CD4-positive, CD25-positive, alpha-beta regulatory T cell (primary cell): ENCODE data around the gene ARHGAP20. TPM values are rescaled to one million over a fixed set of nuclear protein-coding genes. Genes with fewer than 3 reads are reported as not detected.
A peak's percentile ranks its signal among the peaks of the same experiment; 100 is the strongest.

Experiments used
- ATAC-seq, 2 donors: fragments of 150-1000 bp; cut with Tn5 transposase; one replicate each; pipeline ENCODE4 v1.10.0; 2021; ENCODE audit warnings: low read depth in 2 of 2, moderate number of reproducible peaks in 2 of 2, moderate library complexity in 1 of 2
- DNase-seq, 3 donors: peaks; one replicate each; pipeline versions ENCODE4 v3.0.0 to v3.0.0-alpha.2; 2012 to 2022; ENCODE audit warnings: mixed read lengths in 1 of 3
- H3K27ac ChIP-seq: one replicate; pipeline ENCODE4 v1.7.0; 2013; ENCODE audit warnings: mild to moderate bottlenecking, low read length; ENCODE audit not compliant: insufficient read depth, poor library complexity, severe bottlenecking
- H3K27me3 ChIP-seq: one replicate; pipeline ENCODE4 v1.7.0; 2013; ENCODE audit warnings: low read length; ENCODE audit not compliant: control insufficient read depth, insufficient read depth
- H3K36me3 ChIP-seq: one replicate; pipeline ENCODE4 v1.7.0; 2013; ENCODE audit warnings: mild to moderate bottlenecking, low read length, moderate library complexity; ENCODE audit not compliant: control insufficient read depth, insufficient read depth
- H3K4me1 ChIP-seq: 2 replicates; pipeline ENCODE4 v1.7.0; 2013; ENCODE audit warnings: mild to moderate bottlenecking, low read length; ENCODE audit not compliant: insufficient read depth, control insufficient read depth, poor library complexity, severe bottlenecking
- H3K4me3 ChIP-seq: one replicate; pipeline ENCODE4 v1.7.0; 2013; ENCODE audit warnings: low read depth, mild to moderate bottlenecking, low read length, moderate library complexity
- H3K9me3 ChIP-seq, 2 experiments: 1 replicate in 1 of 2; 2 replicates in 1 of 2; pipeline ENCODE4 v1.7.0; 2013; ENCODE audit warnings: low read length in 2 of 2, mild to moderate bottlenecking in 1 of 2, moderate library complexity in 1 of 2; ENCODE audit not compliant: control insufficient read depth in 2 of 2
- H3K27ac Mint-ChIP-seq, 3 donors: one replicate each; pipeline ENCODE4 v1.8.0; 2020 to 2022; ENCODE audit warnings: mild to moderate bottlenecking in 3 of 3, mixed read lengths in 3 of 3, moderate library complexity in 2 of 3
- H3K27me3 Mint-ChIP-seq: one replicate; pipeline ENCODE4 v1.8.0; 2022; ENCODE audit warnings: mild to moderate bottlenecking, mixed read lengths
- H3K36me3 Mint-ChIP-seq: one replicate; pipeline ENCODE4 v1.8.0; 2020; ENCODE audit warnings: mixed read lengths
- H3K4me1 Mint-ChIP-seq, 4 donors: one replicate each; pipeline ENCODE4 v1.8.0; 2020 to 2022; ENCODE audit warnings: mixed read lengths in 4 of 4, mild to moderate bottlenecking in 1 of 4
- H3K4me3 Mint-ChIP-seq, 4 donors: one replicate each; pipeline ENCODE4 v1.8.0; 2020 to 2022; ENCODE audit warnings: mild to moderate bottlenecking in 4 of 4, mixed read lengths in 4 of 4, moderate library complexity in 3 of 4
- H3K9me3 Mint-ChIP-seq, 7 donors: one replicate each; pipeline ENCODE4 v1.8.0; 2020 to 2022; ENCODE audit warnings: mixed read lengths in 7 of 7, mild to moderate bottlenecking in 3 of 7, moderate library complexity in 2 of 7
- polyA plus RNA-seq, 4 donors: library from polyadenylated mRNA; unstranded; fragments of 300-500 nt; fragmentation: Illumina TruSeq; gene quantifications; one replicate each; pipeline ENCODE4 v1.2.3, GENCODE V29; 2021
- total RNA-seq: library from RNA; stranded (reverse); gene quantifications from one replicate; pipeline ENCODE4 v1.2.3, GENCODE V29; 2022

The ARHGAP20 gene, protein sequence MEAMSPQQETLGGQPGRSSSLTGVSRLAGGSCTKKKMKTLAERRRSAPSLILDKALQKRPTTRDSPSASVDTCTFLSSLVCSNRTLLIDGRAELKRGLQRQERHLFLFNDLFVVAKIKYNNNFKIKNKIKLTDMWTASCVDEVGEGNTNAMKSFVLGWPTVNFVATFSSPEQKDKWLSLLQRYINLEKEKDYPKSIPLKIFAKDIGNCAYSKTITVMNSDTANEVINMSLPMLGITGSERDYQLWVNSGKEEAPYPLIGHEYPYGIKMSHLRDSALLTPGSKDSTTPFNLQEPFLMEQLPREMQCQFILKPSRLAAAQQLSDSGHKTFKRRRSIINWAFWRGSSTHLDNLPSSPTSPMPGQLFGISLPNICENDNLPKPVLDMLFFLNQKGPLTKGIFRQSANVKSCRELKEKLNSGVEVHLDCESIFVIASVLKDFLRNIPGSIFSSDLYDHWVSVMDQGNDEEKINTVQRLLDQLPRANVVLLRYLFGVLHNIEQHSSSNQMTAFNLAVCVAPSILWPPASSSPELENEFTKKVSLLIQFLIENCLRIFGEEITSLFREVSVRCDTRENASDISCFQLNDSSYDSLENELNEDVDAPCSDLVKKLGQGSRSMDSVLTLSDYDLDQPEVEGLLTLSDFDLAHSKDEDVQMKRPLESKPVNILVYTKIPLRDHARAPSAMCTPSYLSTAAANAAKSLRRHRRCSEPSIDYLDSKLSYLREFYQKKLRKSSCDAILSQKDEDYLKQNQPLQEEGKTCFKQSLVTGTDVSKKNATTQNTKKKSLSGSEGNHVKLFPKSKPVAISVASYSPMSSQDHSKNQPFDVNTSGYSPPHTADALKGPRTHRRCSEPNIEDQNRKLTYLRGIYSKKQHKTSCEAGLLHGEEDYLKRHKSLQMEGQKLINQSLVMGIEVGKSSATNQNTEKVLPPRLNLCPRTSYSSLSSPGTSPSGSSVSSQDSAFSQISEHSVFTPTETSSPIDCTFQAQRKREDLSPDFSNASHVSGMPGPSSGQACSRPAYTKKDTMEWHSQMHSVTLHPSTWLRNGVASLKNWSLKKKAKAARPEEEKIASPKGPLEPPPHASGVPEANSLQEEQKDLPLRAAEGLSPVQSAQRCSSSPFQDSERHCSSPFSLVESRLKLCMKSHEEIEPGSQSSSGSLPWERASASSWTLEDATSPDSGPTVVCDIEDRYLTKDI
- total RNA-seq (not detected), polyA plus RNA-seq (not detected)

DNA sequence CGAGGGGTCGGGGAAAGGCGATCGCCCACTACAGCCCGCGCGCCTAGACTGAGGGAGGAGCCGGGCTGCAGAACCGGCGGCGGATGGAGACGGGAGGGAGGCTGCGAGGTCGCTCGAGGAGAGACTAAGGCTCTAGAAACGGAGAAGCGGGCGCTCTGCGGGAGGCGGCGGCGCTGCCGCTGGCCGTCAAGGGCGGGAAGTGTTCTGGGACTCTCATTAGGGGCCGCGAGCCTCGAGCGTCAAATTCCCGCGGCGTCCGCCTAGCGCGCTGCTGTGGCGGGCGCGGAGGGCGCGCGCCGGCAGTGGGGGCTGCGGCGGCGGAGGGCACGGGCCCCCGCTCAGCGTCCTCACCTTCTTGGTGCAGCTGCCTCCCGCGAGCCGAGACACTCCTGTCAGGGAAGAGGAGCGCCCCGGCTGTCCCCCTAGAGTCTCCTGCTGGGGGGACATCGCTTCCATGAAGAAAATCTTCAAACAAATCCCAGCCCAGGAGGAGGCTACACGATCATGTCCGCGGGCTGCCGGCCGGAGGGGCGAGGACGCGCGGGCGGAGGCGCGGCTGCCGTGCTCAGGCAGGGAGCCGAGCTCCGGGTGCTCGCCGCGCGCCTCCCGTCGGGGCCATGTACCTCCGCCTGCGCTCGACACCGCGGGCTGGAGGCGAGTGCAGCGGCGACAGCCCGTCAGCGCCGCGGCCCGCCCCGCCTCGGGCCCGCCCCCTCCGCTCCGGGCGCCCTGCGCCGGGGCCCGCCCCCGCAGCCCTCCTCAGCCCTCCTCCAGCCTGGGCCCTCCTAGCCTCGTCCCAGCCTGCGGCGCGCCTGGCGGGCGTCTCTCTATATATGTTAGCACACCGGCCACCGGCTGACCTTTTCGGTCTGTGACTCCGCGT lies at the start of gene ARHGAP20:
Gene ARHGAP20, minus strand, starts transcription at position 662 of the 883 bp plus-strand sequence. Its CDS starts 206 bp downstream, at position 456.
- H3K36me3 ChIP-seq: no peaks in the 10 kb centered on the region
- DNase-seq (peak in 2 of 3 donors; percentile 2 to 43), ATAC-seq (peak; percentile 49 to 67)
- no peaks in the 10 kb centered on the region for H3K9me3 ChIP-seq
- peak within 1 kb of the TSS in 3 of 4 donors; percentile 16 to 69 (median 62) for H3K4me3 Mint-ChIP-seq
- peaks cover 49% of the 10 kb centered on the region for H3K27me3 Mint-ChIP-seq
- H3K4me3 ChIP-seq: no peak within 1 kb of the TSS
- peaks cover 19% of the 10 kb centered on the region for H3K4me1 ChIP-seq
- H3K9me3 Mint-ChIP-seq: peaks cover 0 to 7% (median 2%) of the 10 kb centered on the region in 7 donors
- peaks cover 0 to 22% (median 7%) of the 10 kb centered on the region in 4 donors for H3K4me1 Mint-ChIP-seq
- peaks cover 55% of the 10 kb centered on the region for H3K27me3 ChIP-seq
- H3K36me3 Mint-ChIP-seq: no peaks in the 10 kb centered on the region
- no peak within 1 kb of the TSS for H3K27ac ChIP-seq
- peak within 1 kb of the TSS in 1 of 3 donors; percentile 86 for H3K27ac Mint-ChIP-seq

DNA sequence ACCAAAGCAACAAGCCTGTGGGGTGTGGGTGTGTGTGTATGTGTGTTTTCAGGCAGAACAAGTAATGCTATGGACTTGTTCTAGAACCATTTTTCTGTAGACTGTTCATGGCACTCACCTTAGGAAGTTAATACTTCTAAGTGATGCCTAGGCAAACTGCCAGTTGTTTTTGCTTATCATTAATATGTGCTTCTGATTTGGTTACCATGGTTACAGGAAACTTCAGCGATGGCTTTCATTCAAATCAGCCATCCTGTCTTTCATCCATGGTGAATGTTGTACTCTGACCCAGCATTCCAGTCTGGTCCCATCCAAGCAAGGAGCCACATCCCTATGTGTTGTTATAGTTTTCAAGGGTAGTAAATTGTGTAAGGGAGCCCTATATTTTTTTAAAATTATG lies 49.8 kb upstream of the ARHGAP20 start:
- Mint-ChIP-seq H3K27ac (no peak overlapping the region), H3K36me3 (no peaks in the 10 kb centered on the region), H3K9me3 (peaks cover 0 to 3% (median 0%) of the 10 kb centered on the region in 7 donors), H3K4me1 (no peaks in the 10 kb centered on the region), H3K4me3 (no peak overlapping the region), H3K27me3 (peaks cover 4% of the 10 kb centered on the region)
- Histone ChIP-seq H3K27me3 (no peaks in the 10 kb centered on the region), H3K27ac (no peak overlapping the region), H3K4me1 (no peaks in the 10 kb centered on the region), H3K36me3 (no peaks in the 10 kb centered on the region), H3K9me3 (no peaks in the 10 kb centered on the region), H3K4me3 (no peak overlapping the region)
- DNase-seq (no peak), ATAC-seq (no peak)

DNA sequence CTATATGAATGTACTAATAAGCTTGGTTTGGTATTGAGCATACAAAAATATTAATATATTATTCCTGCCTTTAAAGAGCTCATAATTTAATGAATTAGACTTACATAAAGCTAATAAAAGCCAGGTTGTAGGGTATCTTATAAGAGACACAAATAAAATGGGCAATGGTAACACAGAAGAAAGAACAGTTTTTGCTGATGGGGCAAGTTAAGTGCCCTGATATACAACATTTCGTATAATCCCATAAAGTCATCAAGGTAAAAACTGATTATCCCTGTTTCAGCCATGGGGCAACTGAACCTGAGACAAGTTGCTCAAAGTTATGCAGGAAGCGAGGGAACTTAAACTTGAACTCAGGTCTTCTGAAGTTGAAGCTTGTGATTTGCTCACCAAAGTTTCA lies 48.9 kb upstream of the ARHGAP20 start:
- no peaks in the 10 kb centered on the region for H3K36me3 ChIP-seq
- Mint-ChIP-seq H3K4me1 (no peaks in the 10 kb centered on the region), H3K4me3 (no peak overlapping the region), H3K27me3 (peaks cover 4% of the 10 kb centered on the region), H3K36me3 (no peaks in the 10 kb centered on the region), H3K9me3 (peaks cover 0 to 3% (median 0%) of the 10 kb centered on the region in 7 donors), H3K27ac (no peak overlapping the region)
- no peaks in the 10 kb centered on the region for H3K4me1 ChIP-seq
- no peak for DNase-seq
- no peak overlapping the region for H3K4me3 ChIP-seq
- no peak overlapping the region for H3K27ac ChIP-seq
- H3K27me3 ChIP-seq: no peaks in the 10 kb centered on the region
- no peak for ATAC-seq
- no peaks in the 10 kb centered on the region for H3K9me3 ChIP-seq

DNA sequence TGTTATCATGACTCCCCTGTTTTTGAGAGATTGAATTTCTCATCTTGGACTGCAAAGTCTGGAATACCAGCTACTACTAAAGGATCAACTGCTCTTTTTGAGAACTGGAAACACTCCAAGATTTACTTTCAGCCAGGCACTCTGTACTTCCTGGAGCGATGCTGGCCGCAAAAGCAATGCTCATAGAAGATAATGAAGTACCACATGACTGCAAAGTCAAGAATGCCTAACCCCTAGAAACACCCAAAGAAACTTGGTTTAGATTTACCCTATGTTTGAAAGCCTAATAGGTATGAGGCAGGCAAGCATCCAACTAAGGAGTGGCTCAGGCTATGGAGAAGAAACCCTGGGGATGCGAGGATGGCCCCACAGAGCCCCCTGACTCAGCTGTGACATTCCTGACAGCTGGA lies 47.7 kb upstream of the ARHGAP20 start:
- Histone ChIP-seq H3K27ac (no peak overlapping the region), H3K36me3 (no peaks in the 10 kb centered on the region), H3K27me3 (no peaks in the 10 kb centered on the region), H3K4me3 (no peak overlapping the region), H3K4me1 (no peaks in the 10 kb centered on the region), H3K9me3 (no peaks in the 10 kb centered on the region)
- Mint-ChIP-seq H3K27ac (no peak overlapping the region), H3K4me1 (no peaks in the 10 kb centered on the region), H3K36me3 (no peaks in the 10 kb centered on the region), H3K9me3 (peaks cover 0 to 6% (median 0%) of the 10 kb centered on the region in 7 donors), H3K4me3 (no peak overlapping the region), H3K27me3 (peaks cover 4% of the 10 kb centered on the region)
- DNase-seq (no peak), ATAC-seq (no peak)

DNA sequence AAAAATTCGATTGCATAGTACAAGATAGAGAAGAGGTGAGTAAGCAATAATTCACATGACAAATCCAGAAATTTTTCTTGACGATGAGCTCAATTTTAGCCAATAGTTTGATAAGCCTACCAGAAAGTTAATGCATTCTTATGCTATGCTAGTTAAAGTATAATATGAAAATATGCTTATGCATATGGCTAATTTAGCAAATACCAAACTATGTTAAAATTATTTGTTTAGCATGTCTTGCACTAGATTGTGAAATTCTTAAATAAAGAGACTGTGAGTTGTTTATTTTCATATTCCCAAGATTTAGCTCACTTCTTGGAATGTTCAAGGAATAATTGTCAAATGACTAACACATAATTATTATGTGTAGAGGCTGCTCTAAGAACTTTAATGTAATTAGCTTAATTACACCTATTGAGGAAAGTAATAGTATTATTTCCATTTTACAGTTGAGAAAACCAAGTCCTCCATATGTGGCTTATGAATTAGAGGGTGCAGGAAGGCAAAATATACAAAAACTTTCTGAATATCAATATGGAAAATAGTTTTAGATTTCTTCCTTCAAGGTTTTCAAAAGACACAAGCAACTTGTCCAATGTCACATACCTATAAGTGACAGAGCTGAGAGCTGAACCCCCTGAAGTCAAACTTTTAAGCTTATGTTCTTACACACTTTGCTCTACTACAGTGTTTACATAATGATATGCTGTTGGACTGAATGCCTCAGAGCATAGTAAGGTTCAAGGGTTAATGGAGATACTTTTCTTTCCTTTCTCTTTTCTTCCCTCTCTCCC lies 45.9 kb upstream of the ARHGAP20 start:
- H3K4me3 ChIP-seq: no peak overlapping the region
- no peaks in the 10 kb centered on the region for H3K36me3 ChIP-seq
- no peak overlapping the region for H3K4me3 Mint-ChIP-seq
- peaks cover 4% of the 10 kb centered on the region for H3K27me3 Mint-ChIP-seq
- no peaks in the 10 kb centered on the region for H3K36me3 Mint-ChIP-seq
- no peak overlapping the region for H3K27ac Mint-ChIP-seq
- no peaks in the 10 kb centered on the region for H3K9me3 ChIP-seq
- H3K4me1 ChIP-seq: no peaks in the 10 kb centered on the region
- H3K27me3 ChIP-seq: no peaks in the 10 kb centered on the region
- peaks cover 0 to 8% (median under 1%) of the 10 kb centered on the region in 7 donors for H3K9me3 Mint-ChIP-seq
- H3K4me1 Mint-ChIP-seq: no peaks in the 10 kb centered on the region
- H3K27ac ChIP-seq: no peak overlapping the region
- DNase-seq: no peak
- no peak for ATAC-seq

DNA sequence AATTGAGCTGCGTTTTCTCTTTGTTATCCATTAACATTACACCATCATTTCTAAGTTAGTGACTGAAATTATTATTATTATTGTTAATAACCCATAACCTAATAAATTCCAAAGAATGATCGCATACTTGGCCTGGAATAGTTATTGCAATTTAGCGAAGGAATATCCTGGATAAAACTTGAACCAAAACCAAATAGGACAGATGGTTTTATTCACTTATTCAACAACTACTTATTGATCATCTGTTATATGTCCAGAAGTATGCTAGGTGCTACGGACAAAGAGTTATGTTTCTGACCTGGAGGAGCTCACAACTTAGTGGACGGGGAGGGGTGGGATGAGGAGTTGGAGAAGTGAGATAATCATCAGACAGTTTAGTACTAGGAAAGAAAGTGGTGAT lies 44.8 kb upstream of the ARHGAP20 start:
- H3K4me1 Mint-ChIP-seq: no peaks in the 10 kb centered on the region
- Histone ChIP-seq H3K27me3 (no peaks in the 10 kb centered on the region), H3K9me3 (peaks cover 0 to 2% of the 10 kb centered on the region in 2 experiments), H3K4me1 (no peaks in the 10 kb centered on the region), H3K27ac (no peak overlapping the region), H3K4me3 (no peak overlapping the region), H3K36me3 (no peaks in the 10 kb centered on the region)
- ATAC-seq (no peak), DNase-seq (no peak)
- H3K36me3 Mint-ChIP-seq: no peaks in the 10 kb centered on the region
- H3K4me3 Mint-ChIP-seq: no peak overlapping the region
- H3K27me3 Mint-ChIP-seq: peaks cover 4% of the 10 kb centered on the region
- peaks cover 0 to 18% (median 5%) of the 10 kb centered on the region in 7 donors for H3K9me3 Mint-ChIP-seq
- H3K27ac Mint-ChIP-seq: no peak overlapping the region
